SK-N-MC (cell line): Measurements from ENCODE around the gene APH1B.

Source experiments
- EZH2 ChIP-seq: fragments of 200-600 bp; sonication (generic); IDR thresholded peaks from one replicate; pipeline ENCODE4 v1.6.1; 2017; ENCODE audit warnings: antibody characterized with exemption
- FOXP2 ChIP-seq: optimal IDR thresholded peaks from 2 replicates; pipeline ENCODE3; 2011; ENCODE audit warnings: mild to moderate bottlenecking, moderate library complexity; ENCODE audit not compliant: insufficient read depth; ENCODE audit errors: extremely low read length, control extremely low read depth
- POLR2AphosphoS5 ChIP-seq: IDR thresholded peaks from 2 replicates; pipeline ENCODE4 v1.6.1; 2012; ENCODE audit warnings: mild to moderate bottlenecking, low read depth, low read length, borderline replicate concordance

GRCh38 chr15:63288342-63288741 lies 10.9 kb downstream of the APH1B start:
- TF ChIP-seq POLR2AphosphoS5 (no peak), EZH2 (no peak), FOXP2 (no peak)
